Endothelial cell of umbilical vein (primary cell): ENCODE results near the gene SLC9A3. TPM values are rescaled to one million over a fixed set of nuclear protein-coding genes. Genes with fewer than 3 reads are reported as not detected.

Source experiments
- BruUV-seq: library from RNA; stranded (reverse); fragments of 400-500 nt; replicated peaks from 2 replicates; lab custom pipeline; 2021; lab: Mats Ljungman, UMichigan
- CTCF ChIA-PET: fragments of 300-600, 350-600 bp; sonication (Branson Sonifier 250); formaldehyde crosslinking; loops from one replicate; lab custom pipeline; 2021; ENCODE audit warnings: antibody characterized with exemption, inconsistent platforms; lab: Charles Lee
- POLR2A ChIA-PET: fragments of 300-600, 350-600 bp; sonication (Branson Sonifier 250); formaldehyde crosslinking; loops from one replicate; lab custom pipeline; 2021; ENCODE audit warnings: antibody characterized with exemption, inconsistent platforms; lab: Charles Lee
- DNase-seq: peaks from one replicate; pipeline ENCODE4 v3.0.0-alpha.2; 2011; ENCODE audit warnings: low read depth, low spot score
- FAIRE-seq: peaks from 2 replicates; lab custom pipeline; 2011; peaks lifted over from hg19 to GRCh38; lab: Jason Lieb, UNC
- H2AFZ ChIP-seq: 2 replicates; pipeline ENCODE4 v1.6.0; 2012; ENCODE audit warnings: low read depth, low read length, control low read depth, inconsistent platforms
- H3K27ac ChIP-seq: 2 replicates; pipeline ENCODE4 v1.5.1; 2011; ENCODE audit warnings: low read depth, mild to moderate bottlenecking, control low read depth, low read length, moderate library complexity; ENCODE audit not compliant: insufficient read depth
- H3K27me3 ChIP-seq, 2 experiments: 2 replicates each; pipeline versions ENCODE4 v1.6.0 to v1.6.1; 2011; ENCODE audit warnings: low read length in 2 of 2, mixed read lengths in 1 of 2; ENCODE audit not compliant: control insufficient read depth in 2 of 2, insufficient read depth in 2 of 2
- H3K36me3 ChIP-seq, 2 experiments: 2 replicates in 1 of 2; 3 replicates in 1 of 2; pipeline ENCODE4 v1.5.1; 2011; ENCODE audit warnings: low read length in 2 of 2, mild to moderate bottlenecking in 1 of 2, moderate library complexity in 1 of 2; ENCODE audit not compliant: control insufficient read depth in 2 of 2, insufficient read depth in 2 of 2; ENCODE audit errors: extremely low read depth in 1 of 2
- H3K4me1 ChIP-seq: 3 replicates; pipeline ENCODE4 v1.5.1; 2011; ENCODE audit warnings: mild to moderate bottlenecking, low read length; ENCODE audit not compliant: control insufficient read depth, insufficient read depth; ENCODE audit errors: extremely low read depth
- H3K4me2 ChIP-seq: 2 replicates; pipeline ENCODE4 v1.6.1; 2011; ENCODE audit warnings: low read length, control low read depth, mixed read lengths; ENCODE audit not compliant: insufficient read depth
- H3K4me3 ChIP-seq, 3 experiments: fragments of 200-600 bp in 1 of 3; sonication (generic), shearing (Covaris generic) in 1 of 3; replicated peaks in 1 of 3; 2 replicates each; pipeline ENCODE4 v1.5.1; 2011 to 2016; ENCODE audit warnings: control low read depth in 3 of 3, low read length in 3 of 3, mild to moderate bottlenecking in 2 of 3, inconsistent platforms in 1 of 3, low read depth in 1 of 3, moderate library complexity in 1 of 3; ENCODE audit not compliant: insufficient read depth in 1 of 3
- H3K79me2 ChIP-seq: 2 replicates; pipeline ENCODE4 v1.6.0; 2012; ENCODE audit warnings: low read length, inconsistent platforms; ENCODE audit not compliant: control insufficient read depth, insufficient read depth
- H3K9ac ChIP-seq: replicated peaks from 2 replicates; pipeline ENCODE3; 2011; ENCODE audit warnings: low read length, control low read depth; ENCODE audit not compliant: insufficient read depth; ENCODE audit errors: extremely low read depth
- H3K9me1 ChIP-seq: replicated peaks from 3 replicates; pipeline ENCODE4 v1.6.0; 2011; ENCODE audit warnings: mild to moderate bottlenecking, low read length; ENCODE audit not compliant: control insufficient read depth, insufficient read depth; ENCODE audit errors: extremely low read depth
- H3K9me3 ChIP-seq: replicated peaks from 2 replicates; pipeline ENCODE4 v1.5.1; 2012; ENCODE audit warnings: low read length, inconsistent platforms; ENCODE audit not compliant: control insufficient read depth, insufficient read depth
- H4K20me1 ChIP-seq: replicated peaks from 2 replicates; pipeline ENCODE3; 2011; ENCODE audit warnings: mild to moderate bottlenecking, low read length; ENCODE audit not compliant: control insufficient read depth, insufficient read depth; ENCODE audit errors: extremely low read depth
- CTCF ChIP-seq, 2 donors: IDR thresholded peaks; 1 replicate in 1 of 2; 2 replicates in 1 of 2; pipeline ENCODE4 v1.5.1; 2011; ENCODE audit warnings: low read length in 2 of 2, mild to moderate bottlenecking in 2 of 2, moderate library complexity in 2 of 2, control low read depth in 1 of 2, inconsistent platforms in 1 of 2, low read depth in 1 of 2; ENCODE audit not compliant: insufficient read depth in 1 of 2; ENCODE audit errors: extremely low read depth in 1 of 2
- EZH2 ChIP-seq: IDR thresholded peaks from 2 replicates; pipeline ENCODE4 v1.6.1; 2012; ENCODE audit warnings: borderline replicate concordance, low read depth, mild to moderate bottlenecking, moderate library complexity, low read length, inconsistent platforms; ENCODE audit not compliant: severe bottlenecking
- FOS ChIP-seq: IDR thresholded peaks from 2 replicates; pipeline ENCODE4 v1.6.1; 2011; ENCODE audit warnings: mild to moderate bottlenecking, low read length, moderate library complexity, borderline replicate concordance; ENCODE audit not compliant: insufficient read depth
- GATA2 ChIP-seq: IDR thresholded peaks from 2 replicates; pipeline ENCODE4 v1.7.0; 2011; ENCODE audit warnings: low read depth, mild to moderate bottlenecking, moderate library complexity, mixed read lengths, low read length; ENCODE audit not compliant: insufficient read length, insufficient read depth
- JUN ChIP-seq: IDR thresholded peaks from 2 replicates; pipeline ENCODE4 v1.6.1; 2011; ENCODE audit warnings: borderline replicate concordance, low read depth; ENCODE audit not compliant: insufficient read length, insufficient read depth
- MAX ChIP-seq: IDR thresholded peaks from 2 replicates; pipeline ENCODE4 v1.6.1; 2011; ENCODE audit not compliant: insufficient read depth, insufficient read length
- MYC ChIP-seq: IDR thresholded peaks from one replicate; pipeline ENCODE4 v1.6.1; 2011; ENCODE audit warnings: mild to moderate bottlenecking, low read depth, low read length
- POLR2A ChIP-seq: IDR thresholded peaks from 2 replicates; pipeline ENCODE4 v1.6.1; 2012; ENCODE audit warnings: low read depth, mild to moderate bottlenecking, control low read depth, low read length
- POLR2AphosphoS5 ChIP-seq: IDR thresholded peaks from 2 replicates; pipeline ENCODE4 v1.6.1; 2012; ENCODE audit warnings: low read depth, mild to moderate bottlenecking, control low read depth, low read length, moderate library complexity; ENCODE audit not compliant: insufficient read depth
- dilution Hi-C: fragments of 300-500 bp; cut with MboI; formaldehyde crosslinking; loops from one replicate; pipeline ENCODE4 v1.15.0; 2019; ENCODE audit warnings: low sequenced_read_pairs; ENCODE audit not compliant: extremely low pct_ligation_motif_present
- intact Hi-C: fragments of 100-400 bp; cut with micrococcal nuclease; formaldehyde crosslinking; loops from one replicate; pipeline ENCODE4 v1.10.0; 2022
- polyA plus RNA-seq, 4 experiments: library from polyadenylated mRNA; depleted of rRNA in 3 of 4; stranded (reverse) in 3 of 4; unstranded in 1 of 4; fragments of >200 nt; gene quantifications; 2 replicates each; pipeline versions ENCODE4 v1.2.1 to v1.2.3, GENCODE V29; 2011 to 2012; ENCODE audit warnings: missing spikeins in 1 of 4
- total RNA-seq: library from RNA; stranded (reverse); gene quantifications from 2 replicates; pipeline ENCODE4 v1.2.3, GENCODE V29; 2021

SLC9A3 gene
- total and polyA plus RNA-seq, 2 donors (not counting 3 experiments of a cell fraction or from before 2014, with no cell fraction given): 0.79 to 0.82 TPM

- no peak for TF ChIP-seq FOS
- TF ChIP-seq MYC: no peak
- no peak for TF ChIP-seq JUN
- no peak for TF ChIP-seq POLR2A
Measured at GRCh38 chr5:485113-485945, 38.9 kb downstream of the SLC9A3 start.

GRCh38 chr5:484556-484955 lies 39.7 kb downstream of the SLC9A3 start:
- BruUV-seq: no TSS peak
- Histone ChIP-seq H3K27me3 (peaks cover 0 to 2% of the 10 kb centered on the region in 2 experiments), H4K20me1 (no peaks in the 10 kb centered on the region), H3K4me1 (no peaks in the 10 kb centered on the region), H3K4me3 (no peak overlapping the region), H3K4me2 (no peak overlapping the region), H3K36me3 (no peaks in the 10 kb centered on the region), H3K27ac (no peak overlapping the region), H2AFZ (no peak overlapping the region), H3K79me2 (no peaks in the 10 kb centered on the region), H3K9me3 (no peaks in the 10 kb centered on the region), H3K9ac (no peak overlapping the region), H3K9me1 (no peaks in the 10 kb centered on the region)
- intact Hi-C loops (no loop called here), dilution Hi-C loops (no loop called here)
- DNase-seq (no peak), FAIRE-seq (no peak)
- POLR2A ChIA-PET: no interaction called here
- TF ChIP-seq GATA2 (no peak), POLR2AphosphoS5 (no peak), MYC (no peak), POLR2A (no peak), JUN (no peak), MAX (no peak), FOS (no peak), EZH2 (no peak), CTCF (IDR thresholded peaks at IDR 0.05; ENCODE audit: extremely low read depth in 1 of 2, insufficient read depth in 1 of 2, low read depth in 1 of 2, low read length in 2 of 2) (no peak)
- CTCF ChIA-PET: no interaction called here

More at GRCh38 chr5:485113-485945, 38.9 kb downstream of the SLC9A3 start:
- Histone ChIP-seq H2AFZ (no peak overlapping the region), H3K4me3 (no peak overlapping the region), H3K27ac (no peak overlapping the region), H3K36me3 (no peaks in the 10 kb centered on the region), H3K4me1 (no peaks in the 10 kb centered on the region), H3K9ac (no peak overlapping the region), H3K79me2 (no peaks in the 10 kb centered on the region), H3K4me2 (no peak overlapping the region), H3K27me3 (peaks cover 0 to 2% of the 10 kb centered on the region in 2 experiments), H3K9me1 (no peaks in the 10 kb centered on the region), H4K20me1 (no peaks in the 10 kb centered on the region), H3K9me3 (no peaks in the 10 kb centered on the region)
- ChIA-PET POLR2A (no interaction called here), CTCF (no interaction called here)
- BruUV-seq: no TSS peak
- FAIRE-seq (no peak), DNase-seq (no peak)
- dilution Hi-C loops: no loop called here
- intact Hi-C loops: no loop called here
